ENCODE data around the gene TRIM62.
"Not testable (repeated sequence)": the region's sequence is repeated elsewhere in the genome, so short reads cannot be mapped to it uniquely, and the experiment has no call there.

TRIM62 gene

DNA sequence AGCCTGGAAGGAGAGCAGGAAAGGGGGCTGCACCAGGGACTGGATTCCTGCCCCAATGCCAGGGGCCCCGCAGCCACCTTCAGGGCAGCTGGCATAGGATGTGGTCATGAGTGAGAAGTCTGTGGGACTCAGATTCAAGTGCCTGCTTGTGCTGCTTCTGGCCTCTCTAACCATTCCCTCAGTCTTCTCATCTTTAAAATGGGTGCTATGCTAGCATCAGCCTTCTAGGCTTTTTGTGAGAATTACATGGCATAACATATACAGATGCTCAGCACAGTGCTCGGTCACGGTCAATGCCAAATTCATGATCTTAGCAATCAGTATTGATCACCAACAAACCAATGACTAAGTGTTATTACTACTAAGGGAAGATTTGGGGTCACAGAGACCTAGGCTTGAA, 23.5 kb downstream of the TRIM62 start:
- DNase-seq: no peak

DNA sequence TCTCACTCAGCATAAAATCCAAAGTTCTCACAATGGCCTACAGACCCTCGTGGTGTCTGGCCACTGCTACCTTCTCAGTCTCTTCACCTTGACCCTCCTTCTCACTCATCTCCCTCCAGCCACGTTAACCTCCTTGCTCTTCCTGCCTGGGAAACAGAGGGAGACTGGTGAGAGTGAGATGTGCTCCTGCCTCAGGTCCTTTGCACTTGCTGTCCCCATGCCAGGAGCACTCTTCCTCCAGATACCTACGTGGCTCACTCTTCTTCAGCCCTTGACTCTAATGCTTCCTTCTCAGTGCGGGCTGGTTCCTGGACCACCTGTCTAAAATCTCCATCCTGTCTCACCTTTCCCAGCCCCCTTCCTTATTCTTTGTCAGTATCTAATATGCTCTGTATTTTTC, 24.7 kb downstream of the TRIM62 start:
- DNase-seq: no peak

DNA sequence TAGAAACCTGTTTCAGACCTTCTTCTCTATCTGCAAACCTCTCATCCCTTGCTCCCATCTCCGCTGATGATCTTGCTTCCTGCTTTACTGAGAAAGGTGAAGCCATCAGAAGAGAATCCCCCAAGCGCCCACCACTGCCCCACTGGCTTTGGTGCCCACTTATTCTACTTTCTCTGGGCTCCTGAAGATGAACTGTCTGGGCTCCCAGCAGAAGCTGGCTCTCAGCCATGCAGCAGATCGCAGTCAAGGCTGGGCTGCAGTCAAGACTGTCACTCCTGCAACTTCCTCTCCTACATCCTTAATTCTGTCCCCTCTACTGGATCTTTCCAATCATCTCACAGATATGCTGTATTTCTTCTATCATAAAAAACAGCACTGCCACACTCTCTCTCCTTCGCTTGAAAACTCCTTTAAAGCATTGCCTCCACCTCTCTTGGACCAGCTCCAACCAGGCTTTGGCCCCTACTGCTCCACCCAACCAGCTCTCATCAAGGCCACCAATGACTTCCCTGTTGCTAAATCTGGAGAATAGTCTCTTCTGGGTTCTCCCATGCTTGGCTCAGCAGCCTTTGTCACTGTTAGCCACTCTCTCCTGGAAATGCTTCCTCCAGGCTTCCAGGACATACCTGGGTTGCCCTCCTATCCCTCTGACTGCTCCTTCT, 25.8 kb downstream of the TRIM62 start:
- no peak for DNase-seq

DNA sequence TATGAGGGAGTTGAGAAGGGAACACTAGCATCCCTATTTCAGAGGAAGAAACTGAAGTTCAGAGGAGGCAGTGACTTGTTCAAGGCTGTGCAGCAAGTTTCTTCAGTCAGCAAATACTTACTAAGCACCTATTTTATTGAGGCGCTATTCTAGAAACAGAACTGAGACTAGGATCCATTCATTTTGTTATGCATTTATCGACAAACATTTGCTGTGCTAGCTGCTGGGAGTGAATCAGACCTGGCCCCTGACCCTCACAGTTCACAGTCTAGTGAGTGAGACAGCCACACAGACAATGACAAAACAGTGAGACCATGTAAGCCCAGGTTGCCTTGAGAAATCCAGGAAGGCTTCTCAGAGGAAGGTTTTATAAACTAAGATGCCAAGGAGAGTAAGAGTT, 28.2 kb downstream of the TRIM62 start:
- DNase-seq: no peak

DNA sequence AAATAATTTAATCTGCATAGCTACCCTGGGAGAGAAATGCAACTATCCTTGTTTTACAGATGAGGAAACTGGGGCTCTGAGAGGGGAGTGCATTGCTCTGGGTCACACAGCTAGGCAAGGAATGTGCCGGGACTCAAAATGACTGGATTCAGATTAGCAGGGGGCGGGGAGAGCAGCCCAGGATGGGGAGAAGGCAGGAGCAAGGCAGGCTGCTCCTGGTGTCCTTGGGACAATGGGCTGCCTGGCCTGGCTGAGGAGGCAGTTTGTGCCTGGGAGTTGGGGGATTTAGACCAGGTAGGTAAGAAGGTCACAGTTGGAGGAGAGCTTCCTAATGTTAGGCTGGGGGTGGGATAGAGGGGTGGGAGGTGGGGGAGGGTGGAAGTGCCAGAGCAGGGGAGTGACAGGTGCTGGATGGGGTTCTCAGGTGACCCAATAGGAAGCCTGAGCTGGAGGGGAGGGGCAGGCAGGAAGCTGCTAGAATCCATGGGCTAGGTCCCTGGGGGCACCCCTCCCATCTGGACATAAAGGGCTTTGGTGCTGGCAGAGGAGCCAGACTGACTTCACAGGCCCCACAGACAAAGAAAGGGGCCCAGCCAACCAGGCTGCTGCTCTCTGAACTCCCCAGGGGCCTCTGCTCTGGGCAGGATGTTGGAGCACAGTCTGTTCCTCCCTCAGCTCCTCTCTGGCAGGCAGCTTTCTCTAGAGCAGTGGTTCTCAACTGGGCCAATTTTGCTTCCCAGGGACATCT, 29.0 kb downstream of the TRIM62 start:
- DNase-seq: peak; percentile 59

DNA sequence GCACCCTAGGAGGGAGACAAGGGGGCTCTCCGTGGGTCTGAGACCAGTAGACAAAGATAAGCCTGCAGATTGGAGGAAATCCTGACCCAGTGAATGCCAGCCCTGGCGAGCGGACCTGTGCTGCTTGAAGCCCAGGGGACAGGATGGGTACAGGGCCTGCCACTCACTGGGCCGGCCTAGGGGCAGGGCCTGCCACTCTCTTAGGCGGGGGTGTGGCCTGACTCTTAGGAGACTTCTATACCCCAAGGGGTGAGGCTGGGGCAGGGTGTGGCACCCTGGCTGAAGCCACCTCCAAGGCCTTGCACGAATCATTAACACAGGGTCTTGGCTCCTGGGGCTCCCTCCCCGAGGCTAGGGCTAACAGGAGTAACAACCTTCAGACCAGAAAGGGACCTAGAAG, 30.7 kb downstream of the TRIM62 start:
- DNase-seq: no peak

DNA sequence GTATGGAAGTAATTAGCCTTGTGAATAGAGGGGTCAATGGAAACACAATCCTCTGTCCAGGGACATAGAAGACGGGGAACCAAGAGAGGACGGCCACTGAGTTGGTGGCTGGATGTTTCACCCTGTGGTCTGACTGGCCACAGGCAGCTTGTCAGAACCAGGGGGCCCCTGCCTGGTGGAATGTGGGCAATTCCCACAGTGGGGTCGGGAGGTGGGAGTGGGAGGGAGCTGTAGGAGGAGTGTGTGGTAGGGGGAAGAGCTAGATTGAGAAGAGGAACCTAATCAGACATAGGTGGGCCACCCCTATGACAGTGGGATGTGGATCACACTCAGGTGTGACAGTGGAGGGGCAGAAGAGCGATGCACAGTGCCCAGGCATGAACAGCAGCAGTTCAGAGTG, 31.3 kb downstream of the TRIM62 start:
- no peak for DNase-seq

DNA sequence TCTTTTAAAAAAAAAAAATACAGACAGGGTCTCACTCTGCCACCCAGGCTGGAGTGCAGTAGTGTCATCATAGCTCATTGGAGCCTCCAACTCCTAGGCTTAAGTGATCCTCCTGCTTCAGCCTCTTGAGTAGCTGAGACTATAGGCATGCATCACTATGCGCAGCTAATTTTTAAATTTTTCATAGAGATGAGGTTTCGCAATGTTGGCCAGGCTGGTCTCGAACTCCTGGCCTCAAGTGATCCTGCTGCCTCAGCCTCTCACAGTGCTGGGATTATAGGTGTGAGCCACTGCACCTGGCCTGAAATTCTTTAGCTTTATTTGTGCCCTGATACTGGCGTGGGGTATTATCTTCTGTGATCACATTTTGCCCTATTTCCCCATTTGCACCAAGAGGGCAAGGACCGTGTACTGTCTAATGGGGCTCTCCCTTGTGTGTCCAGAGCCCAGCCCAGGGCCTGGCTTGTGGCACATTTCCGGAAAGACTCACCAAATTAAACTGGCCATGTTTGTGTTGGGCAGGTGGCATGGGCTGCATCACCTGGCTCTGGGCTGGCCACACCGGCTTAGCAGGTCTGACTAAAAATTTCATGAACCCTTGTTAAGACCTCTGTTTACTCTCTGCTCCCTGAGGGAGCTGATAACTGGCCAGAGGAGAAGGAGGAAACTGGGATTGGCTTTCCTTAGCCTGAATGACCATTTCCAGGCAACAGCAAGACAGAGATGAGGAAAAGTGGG, 32.2 kb downstream of the TRIM62 start:
- no peak for DNase-seq

DNA sequence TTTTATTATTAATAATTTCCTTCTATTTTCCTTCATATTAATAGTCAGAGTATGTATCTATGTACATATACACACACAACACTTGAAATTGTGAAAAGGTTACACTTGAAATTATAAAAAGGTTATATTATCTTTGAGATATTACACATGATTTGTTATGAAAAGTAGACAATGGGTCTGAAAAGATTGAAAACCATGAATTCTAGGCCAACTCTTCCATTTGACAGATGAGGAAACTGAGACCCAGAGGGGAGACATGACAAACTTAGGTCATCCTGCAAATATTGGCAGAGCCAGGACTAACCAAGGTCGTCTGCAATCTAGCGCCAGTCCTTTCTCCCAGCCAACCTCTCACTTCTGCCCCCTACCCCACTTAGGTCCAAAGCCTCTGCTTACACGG, 33.2 kb downstream of the TRIM62 start:
- DNase-seq: no peak

DNA sequence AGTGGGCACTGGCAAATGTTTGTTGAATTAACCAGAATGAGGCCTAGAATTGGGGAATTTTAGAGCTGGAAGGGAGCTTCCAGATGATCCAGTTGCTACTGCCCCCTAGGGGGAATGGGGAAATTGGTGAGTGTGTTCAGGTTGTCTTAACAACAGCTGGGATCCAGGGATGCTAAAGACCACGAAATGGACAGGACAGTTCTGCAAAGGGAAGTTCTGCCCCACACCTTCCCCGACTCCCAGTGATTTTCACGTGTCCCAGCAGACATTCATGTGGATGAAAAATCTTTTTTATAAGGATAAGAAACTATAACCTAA, 33.9 kb downstream of the TRIM62 start:
- no peak for DNase-seq

DNA sequence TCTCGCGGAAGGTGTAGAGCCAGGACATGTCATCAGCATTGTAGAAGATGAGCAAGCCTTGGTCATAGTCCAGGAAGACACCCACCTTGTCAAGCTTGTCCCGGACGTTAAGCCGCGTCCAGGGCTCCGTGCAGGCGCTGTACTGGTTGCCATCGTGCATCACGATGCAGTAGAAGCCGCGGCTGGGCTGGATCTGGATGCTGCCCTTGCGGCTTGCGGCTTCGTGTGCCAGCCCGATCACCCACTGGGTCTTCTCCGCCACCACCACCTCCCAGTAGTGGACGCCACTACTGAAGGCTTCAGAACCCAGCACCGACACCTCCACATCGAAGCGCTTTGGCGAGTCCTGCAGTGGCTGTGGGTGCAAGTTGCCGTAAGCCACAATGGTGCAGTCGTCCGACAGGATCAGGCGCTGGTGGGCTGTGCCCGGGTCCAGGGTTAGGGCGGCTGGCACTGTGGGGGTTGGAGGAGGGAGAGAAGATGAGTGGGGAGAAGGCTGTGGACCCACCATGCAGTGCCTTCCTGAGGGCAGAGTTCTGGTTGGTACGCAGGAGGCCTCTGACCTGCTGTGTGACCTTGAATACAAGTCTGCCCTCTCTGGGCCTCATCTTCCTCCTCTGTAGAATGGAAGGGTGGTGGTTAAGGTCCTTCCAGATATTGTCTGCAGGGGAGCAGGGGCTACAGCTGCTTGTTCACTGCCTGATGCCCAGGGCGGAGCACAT, 34.4 kb downstream of the TRIM62 start:
- DNase-seq: no peak

DNA sequence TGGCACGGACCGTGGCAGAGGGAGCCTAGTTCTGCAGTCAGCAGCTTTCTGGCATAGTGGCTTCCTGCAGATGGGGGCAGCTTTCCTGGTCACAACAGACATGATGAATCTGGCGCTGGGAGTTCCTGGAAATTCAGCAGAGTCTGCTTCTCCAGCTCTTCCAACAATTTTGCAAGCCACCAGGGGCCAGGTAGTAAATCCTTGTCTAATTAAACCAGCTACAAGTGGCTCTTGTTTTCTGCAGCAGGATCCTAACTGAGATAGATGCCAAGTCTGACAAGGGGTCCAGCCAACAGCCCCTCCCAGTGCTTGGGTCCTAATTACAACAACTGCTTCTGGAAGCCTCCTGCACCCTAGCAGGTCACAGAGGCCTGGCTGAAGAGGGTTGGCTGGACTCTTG, 35.8 kb downstream of the TRIM62 start:
- no peak for DNase-seq

DNA sequence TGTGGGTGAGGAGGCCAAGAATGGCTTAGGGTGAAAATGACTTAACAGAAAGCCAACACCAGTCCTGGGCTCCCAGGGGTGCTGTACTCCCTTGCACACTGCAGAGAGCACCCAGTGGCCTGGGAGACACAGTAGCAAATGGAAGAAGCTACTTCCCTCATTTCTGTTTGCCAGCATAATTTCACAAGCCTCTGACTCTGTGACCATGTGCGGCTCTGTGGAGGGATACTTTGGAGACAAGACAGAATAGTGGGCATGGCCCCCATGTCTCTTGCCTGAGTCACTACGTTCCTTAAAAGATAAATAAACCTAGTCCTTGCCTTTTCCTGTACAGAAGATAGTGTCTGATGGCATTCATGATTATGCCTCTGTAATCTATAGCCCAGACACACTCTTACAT, 38.1 kb downstream of the TRIM62 start:
- DNase-seq: no peak

DNA sequence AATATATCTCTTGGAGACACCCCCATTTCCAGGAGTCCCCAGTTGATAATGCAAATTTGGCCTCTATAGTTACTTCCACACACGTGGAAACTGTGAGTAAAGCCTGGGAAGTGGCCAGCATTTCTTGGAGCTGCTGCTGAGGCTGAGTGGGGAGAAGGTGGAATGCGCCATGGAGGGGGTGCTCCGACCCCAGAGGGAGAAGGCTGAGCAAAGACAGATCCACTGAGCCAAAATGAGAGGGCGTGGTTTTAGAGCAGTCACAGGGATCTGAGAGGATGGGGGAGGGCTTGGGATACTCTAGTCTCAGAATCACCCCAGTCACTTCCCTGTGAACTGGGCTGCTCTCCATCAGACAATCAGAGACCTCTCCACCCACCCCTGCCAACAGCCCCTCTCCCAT, 38.7 kb downstream of the TRIM62 start:
- DNase-seq: no peak

DNA sequence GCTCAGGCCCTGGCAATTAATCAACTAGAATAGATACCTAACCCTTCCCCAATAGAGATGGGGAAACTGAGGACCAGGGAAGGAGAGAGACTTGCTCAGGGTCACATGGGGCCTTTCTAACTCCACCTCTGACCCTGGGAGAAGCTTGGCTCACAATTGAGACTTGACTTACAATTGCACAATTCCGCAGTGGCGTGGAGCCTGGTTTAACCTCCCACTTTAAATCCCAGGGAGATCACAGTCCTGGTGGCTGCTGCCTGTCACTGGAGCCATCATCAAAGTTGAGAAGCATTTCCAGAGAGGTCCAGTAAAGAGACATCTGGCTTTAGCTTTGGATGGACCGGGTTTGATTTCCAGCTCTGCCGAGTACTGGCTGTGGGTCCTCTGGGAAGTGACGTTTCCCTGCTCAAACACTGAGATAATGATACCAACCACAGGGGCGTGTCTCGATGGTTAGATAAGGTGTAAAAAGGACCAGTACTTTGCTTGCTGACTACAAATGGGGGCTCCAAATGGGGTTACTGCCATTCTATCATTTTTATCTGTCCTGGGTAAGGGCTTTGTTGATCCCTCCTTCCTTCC, 39.3 kb downstream of the TRIM62 start:
- DNase-seq: no peak

DNA sequence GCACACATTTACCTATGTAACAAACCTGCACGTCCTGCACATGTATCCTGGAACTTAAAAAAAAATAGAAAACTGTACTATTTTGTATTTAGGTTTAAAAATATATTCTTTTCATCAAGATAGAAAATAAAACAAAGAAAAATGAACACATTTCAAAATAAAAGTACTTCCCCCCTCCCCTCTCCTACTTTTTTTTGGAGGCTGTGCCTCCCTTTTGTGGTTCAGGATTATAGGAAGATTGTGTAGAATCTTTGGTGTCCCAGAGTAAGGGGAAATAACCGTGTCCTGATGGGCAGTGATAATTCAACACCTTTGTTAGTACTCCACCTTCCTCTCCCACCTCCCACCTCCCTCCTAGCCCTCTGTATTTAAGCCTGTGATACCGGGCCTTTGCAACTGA, 40.1 kb downstream of the TRIM62 start:
- DNase-seq: no peak

DNA sequence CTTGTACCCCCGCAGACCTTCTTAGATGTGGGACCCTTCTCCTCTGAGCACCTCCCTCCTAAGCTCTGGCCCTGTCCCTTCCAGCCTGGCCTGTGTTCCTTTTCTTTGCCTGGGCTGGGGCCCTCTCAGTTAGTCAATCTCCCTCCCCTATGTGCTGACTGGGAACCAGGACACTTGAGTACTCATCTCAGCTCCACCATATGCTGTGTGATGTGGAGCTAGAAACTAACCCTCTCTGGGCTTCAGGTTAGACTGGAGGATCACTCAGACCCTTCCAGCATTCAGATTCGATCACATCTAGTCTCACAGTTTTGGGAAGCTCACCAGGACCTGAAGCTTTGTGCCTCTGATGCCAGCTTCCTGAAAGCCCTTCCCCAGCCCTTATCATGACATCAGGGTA, 40.6 kb downstream of the TRIM62 start:
- no peak for DNase-seq

DNA sequence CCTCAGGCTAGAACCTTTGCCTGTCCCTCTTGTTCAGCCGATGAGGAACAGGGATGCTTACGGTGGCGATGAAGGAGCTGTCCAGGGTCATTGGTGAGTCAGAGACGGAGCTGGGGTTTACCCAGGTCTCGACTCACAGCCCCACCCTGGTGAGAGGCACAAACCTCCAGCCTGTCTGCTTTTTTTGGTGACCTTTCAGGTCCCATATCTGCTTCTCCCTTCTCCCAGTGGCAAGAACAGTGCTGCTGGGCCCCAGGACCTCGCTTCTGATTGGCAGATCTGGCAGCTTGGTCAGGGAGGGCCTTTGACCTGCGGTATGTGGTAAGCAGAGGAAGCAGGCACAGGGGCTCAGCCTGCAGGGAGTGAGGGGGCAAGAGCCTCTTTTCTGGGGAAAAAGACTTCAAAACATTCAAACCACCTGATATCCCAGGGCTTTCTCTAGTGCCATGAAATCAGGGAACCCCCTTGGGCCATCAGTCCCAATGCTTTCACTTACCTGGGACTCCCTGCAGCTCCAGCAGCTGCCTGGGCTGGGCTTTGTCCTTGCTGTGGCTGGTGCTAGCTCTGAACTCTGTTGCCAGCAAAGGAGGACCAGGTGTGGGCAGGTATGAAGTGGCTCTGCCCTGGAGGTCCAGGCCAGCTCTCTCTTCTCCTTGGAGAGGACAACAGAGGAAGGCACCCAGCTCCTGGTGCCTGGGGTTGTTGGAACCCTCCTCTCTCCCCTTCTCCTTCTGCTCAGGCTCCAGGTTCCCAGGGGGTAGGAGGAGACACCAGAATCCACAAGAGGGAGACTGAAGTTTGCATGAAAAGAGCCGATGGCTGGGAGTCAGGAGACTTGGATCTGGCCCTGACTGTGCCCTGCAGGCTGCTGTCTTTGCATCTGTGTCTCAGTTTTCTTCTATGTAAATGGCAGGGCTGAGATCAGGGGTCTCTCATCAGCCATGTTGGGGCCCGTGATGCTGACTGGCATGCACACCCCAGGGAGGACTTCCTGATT, 41.4 kb downstream of the TRIM62 start:
- no peak for DNase-seq

DNA sequence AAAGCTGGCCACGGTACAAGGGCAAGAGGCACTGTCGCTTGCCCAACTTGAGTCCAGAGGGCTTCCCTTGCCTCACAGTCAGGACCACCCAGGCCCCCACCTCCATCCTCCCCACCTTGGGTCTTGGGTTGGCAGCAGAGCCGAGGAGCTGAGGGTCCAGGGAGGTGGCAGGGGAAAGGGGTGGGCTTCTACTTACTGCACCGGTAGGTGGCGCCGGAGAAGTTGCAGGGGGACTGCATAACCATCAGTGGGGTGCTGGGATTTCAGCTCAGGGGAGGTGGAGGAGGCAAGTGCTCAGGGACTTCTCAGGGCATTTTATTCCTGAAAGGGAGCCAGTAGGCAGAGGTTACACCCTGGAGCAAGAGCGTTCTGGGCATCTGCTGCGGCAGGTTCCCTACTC, 44.0 kb downstream of the TRIM62 start:
- no peak for DNase-seq

DNA sequence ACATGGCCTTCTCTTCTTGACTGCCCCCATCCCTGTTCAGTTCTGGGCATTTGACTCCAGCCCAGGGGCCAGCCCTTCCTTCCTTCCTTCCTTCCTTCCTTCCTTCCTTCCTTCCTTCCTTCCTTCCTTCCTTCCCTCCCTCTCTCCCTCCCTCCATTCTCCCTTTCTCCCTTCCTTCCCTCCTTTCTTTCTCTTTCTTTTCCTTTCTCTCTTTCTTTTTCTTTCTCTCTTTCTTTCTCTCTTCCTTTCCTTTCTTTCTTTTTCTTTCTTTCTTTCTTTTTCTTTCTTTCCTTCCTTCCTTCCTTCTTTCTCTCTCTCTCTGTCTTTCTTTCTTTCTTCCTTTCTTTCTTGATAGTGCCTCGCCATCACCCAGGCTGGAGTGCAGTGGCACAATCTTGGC, 45.8 kb downstream of the TRIM62 start:
- not testable (repeated sequence) for DNase-seq

DNA sequence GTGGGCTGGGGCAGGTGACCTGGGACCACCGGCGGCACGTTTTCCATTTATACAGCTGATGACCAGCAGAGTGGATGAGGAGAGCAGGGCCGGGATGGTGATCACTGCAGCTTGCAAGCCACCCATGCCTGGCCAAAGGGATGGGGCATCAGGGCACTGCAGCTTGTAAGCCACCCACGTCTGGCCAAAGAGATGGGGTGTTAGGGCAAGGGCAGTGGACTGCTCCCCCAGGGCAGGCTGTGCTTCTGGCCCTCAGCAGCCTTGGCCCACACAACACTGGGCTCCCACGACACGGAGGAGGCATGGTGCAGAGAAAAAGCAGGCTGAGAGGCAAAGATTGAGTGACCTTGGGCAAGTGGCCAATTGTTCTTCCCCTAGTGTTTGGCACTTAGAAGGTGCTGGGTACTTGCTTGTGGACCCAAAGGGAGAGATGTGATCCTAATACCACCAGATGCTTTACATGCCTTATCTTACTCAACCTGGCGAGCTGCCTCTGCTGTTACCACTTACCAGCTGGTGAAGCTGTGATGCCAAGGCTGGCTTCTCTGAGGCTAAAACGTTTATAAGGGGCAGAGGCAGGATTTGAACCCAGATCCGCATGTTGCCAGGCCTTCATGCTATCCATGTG, 48.3 kb downstream of the TRIM62 start:
- no peak for DNase-seq

DNA sequence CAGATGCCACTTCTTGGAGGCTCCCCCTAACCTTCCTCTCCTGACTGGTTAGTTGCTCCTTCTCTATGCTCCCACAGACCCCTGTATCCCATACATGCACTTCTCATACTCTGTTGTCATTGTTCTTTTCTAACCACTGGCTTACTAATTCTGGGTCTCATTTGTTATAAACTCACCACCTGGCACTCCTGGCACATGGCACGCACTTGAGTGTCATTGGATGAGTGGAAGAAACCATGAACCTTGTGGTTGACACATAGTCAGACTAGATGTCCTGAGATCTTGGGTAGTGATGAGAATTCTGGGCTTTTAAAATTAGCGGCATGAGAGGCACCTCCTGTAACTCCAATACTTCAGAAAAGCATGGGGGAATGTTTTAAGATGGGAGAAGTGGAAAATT, 49.3 kb downstream of the TRIM62 start:
- DNase-seq: no peak
